Frontal cortex (tissue), 4 donors: Measurements from ENCODE around the gene LYRM2. TPM values are rescaled to one million over a fixed set of nuclear protein-coding genes. Genes with fewer than 3 reads are reported as not detected.

Experiments
- DNase-seq, 2 donors: peaks; one replicate each; pipeline ENCODE4 v3.0.0; 2012; ENCODE audit warnings: low spot score in 2 of 2
- FAIRE-seq: peaks from 2 replicates; lab custom pipeline; 2012; peaks lifted over from hg19 to GRCh38; lab: Jason Lieb, UNC
- total RNA-seq: library from RNA; depleted of rRNA; stranded (reverse); fragments of >200 nt; gene quantifications from one replicate; pipeline ENCODE4 v1.2.3, GENCODE V29; 2014
- donor health status: control.
- donor health status: control.
- donor health status: control.

The LYRM2 gene
- total RNA-seq, 1 donor from 2014 or later, result 24.1 TPM

GRCh38 chr6:89599727-89600126 lies 38.8 kb downstream of the LYRM2 start:
- FAIRE-seq (no peak), DNase-seq (no peak)

- FAIRE-seq, result no peak
- peak; percentile 10 to 22 for DNase-seq
These were observed 40.6 kb downstream of the LYRM2 start for GRCh38 chr6:89597988-89598387.

GRCh38 chr6:89597372-89597771 lies 41.2 kb downstream of the LYRM2 start:
- DNase-seq, result no peak
- no peak for FAIRE-seq

- DNase-seq (no peak), FAIRE-seq (no peak)
These were observed 42.1 kb downstream of the LYRM2 start for GRCh38 chr6:89596484-89596883.

GRCh38 chr6:89596056-89596455 lies 42.5 kb downstream of the LYRM2 start:
- DNase-seq (no peak), FAIRE-seq (no peak)

GRCh38 chr6:89591745-89592144 lies 46.8 kb downstream of the LYRM2 start:
- DNase-seq (no peak), FAIRE-seq (no peak)

GRCh38 chr6:89590133-89590532 lies 48.4 kb downstream of the LYRM2 start:
- FAIRE-seq (no peak), DNase-seq (no peak)

GRCh38 chr6:89589297-89590025 lies 49.1 kb downstream of the LYRM2 start:
- DNase-seq, result no peak

GRCh38 chr6:89585154-89585553 lies 53.4 kb downstream of the LYRM2 start:
- DNase-seq (no peak), FAIRE-seq (no peak)

More at GRCh38 chr6:89589297-89590025, 49.1 kb downstream of the LYRM2 start:
- no peak for FAIRE-seq

- FAIRE-seq (no peak), DNase-seq (no peak)
These were observed 54.0 kb downstream of the LYRM2 start for GRCh38 chr6:89584539-89584938.

- FAIRE-seq (no peak), DNase-seq (no peak)
These were observed 55.0 kb downstream of the LYRM2 start for GRCh38 chr6:89583559-89583958.

- FAIRE-seq, result no peak
- DNase-seq, result no peak
These were observed 55.8 kb downstream of the LYRM2 start for GRCh38 chr6:89582669-89583325.

GRCh38 chr6:89581689-89582088 lies 56.9 kb downstream of the LYRM2 start:
- DNase-seq (no peak), FAIRE-seq (no peak)

GRCh38 chr6:89580997-89581666 lies 57.4 kb downstream of the LYRM2 start:
- FAIRE-seq (no peak), DNase-seq (no peak)

GRCh38 chr6:89575562-89575960 lies 63.0 kb downstream of the LYRM2 start:
- DNase-seq (no peak), FAIRE-seq (no peak)

- DNase-seq, result no peak
- FAIRE-seq, result no peak
These were observed 63.5 kb downstream of the LYRM2 start for GRCh38 chr6:89574910-89575561.

- DNase-seq (no peak), FAIRE-seq (no peak)
These were observed 70.7 kb downstream of the LYRM2 start for GRCh38 chr6:89567630-89568390.

- FAIRE-seq, result no peak
- DNase-seq, result no peak
These were observed 71.5 kb downstream of the LYRM2 start for GRCh38 chr6:89566930-89567629.
